ENCODE results near the gene WDFY4. TPM values are rescaled to one million over a fixed set of nuclear protein-coding genes. Genes with fewer than 3 reads are reported as not detected.

The WDFY4 gene
- total and polyA plus RNA-seq, 8 donors: 0.15 to 8.0 (median 2.7) TPM

- Histone ChIP-seq H3K4me1 (peaks cover 0 to 4% (median 0%) of the 10 kb centered on the region in 4 donors), H3K9me3 (no peaks in the 10 kb centered on the region), H3K4me3 (no peak overlapping the region), H3K36me3 (no peaks in the 10 kb centered on the region), H3K27me3 (no peaks in the 10 kb centered on the region), H3K27ac (no peak overlapping the region)
- TF ChIP-seq POLR2AphosphoS5 (IDR thresholded peaks at IDR 0.05) (no peak), CTCF (IDR thresholded peaks at IDR 0.05) (no peak), POLR2A (IDR thresholded peaks at IDR 0.05) (no peak), EP300 (IDR thresholded peaks at IDR 0.05) (no peak)
- WGBS, 5 donors: 79 to 93% (median 88%) methylated on average over 5 of the region's 5 CpGs
- DNase-seq: no peak
- intact Hi-C loops (cut with DNase I; ENCODE audit: low total_unique reads): loop anchor here (10.0 kb wide), 2 partner anchors 182 to 532 kb away; no protein-coding TSS in a partner anchor
Measured at GRCh38 chr10:48982584-48982983, 297.9 kb downstream of the WDFY4 start.

- H3K9me3 ChIP-seq: no peaks in the 10 kb centered on the region
- H3K4me3 ChIP-seq: no peak overlapping the region
- no peaks in the 10 kb centered on the region for H3K36me3 ChIP-seq
- H3K4me1 ChIP-seq: peaks cover 0 to 4% (median 0%) of the 10 kb centered on the region in 4 donors
- no peaks in the 10 kb centered on the region for H3K27me3 ChIP-seq
- DNase-seq: no peak
- no peak overlapping the region for H3K27ac ChIP-seq
- TF ChIP-seq POLR2AphosphoS5 (IDR thresholded peaks at IDR 0.05) (no peak), POLR2A (IDR thresholded peaks at IDR 0.05) (no peak), CTCF (IDR thresholded peaks at IDR 0.05) (no peak), EP300 (IDR thresholded peaks at IDR 0.05) (no peak)
- intact Hi-C loops (cut with DNase I; ENCODE audit: low total_unique reads): loop anchor here (10.0 kb wide), 2 partner anchors 181 to 531 kb away; no protein-coding TSS in a partner anchor
- 61 to 75% (median 72%) methylated on average over 5 of the region's 5 CpGs for WGBS, 5 donors
Measured at GRCh38 chr10:48983648-48984351, 299.1 kb downstream of the WDFY4 start.

- intact Hi-C loops (cut with DNase I; ENCODE audit: low total_unique reads): loop anchor here (10.0 kb wide), 2 partner anchors 179 to 529 kb away; no protein-coding TSS in a partner anchor
- TF ChIP-seq EP300 (IDR thresholded peaks at IDR 0.05) (no peak), POLR2A (IDR thresholded peaks at IDR 0.05) (no peak), CTCF (IDR thresholded peaks at IDR 0.05) (no peak), POLR2AphosphoS5 (IDR thresholded peaks at IDR 0.05) (no peak)
- no peak overlapping the region for H3K4me3 ChIP-seq
- WGBS, 5 donors: 88 to 94% (median 91%) methylated on average over 7 of the region's 7 CpGs
- H3K27ac ChIP-seq: no peak overlapping the region
- H3K36me3 ChIP-seq: no peaks in the 10 kb centered on the region
- H3K9me3 ChIP-seq: no peaks in the 10 kb centered on the region
- no peaks in the 10 kb centered on the region for H3K27me3 ChIP-seq
- DNase-seq: no peak
- peaks cover 0 to 4% (median 0%) of the 10 kb centered on the region in 4 donors for H3K4me1 ChIP-seq
Measured at GRCh38 chr10:48985621-48986158, 301.0 kb downstream of the WDFY4 start.

DNA sequence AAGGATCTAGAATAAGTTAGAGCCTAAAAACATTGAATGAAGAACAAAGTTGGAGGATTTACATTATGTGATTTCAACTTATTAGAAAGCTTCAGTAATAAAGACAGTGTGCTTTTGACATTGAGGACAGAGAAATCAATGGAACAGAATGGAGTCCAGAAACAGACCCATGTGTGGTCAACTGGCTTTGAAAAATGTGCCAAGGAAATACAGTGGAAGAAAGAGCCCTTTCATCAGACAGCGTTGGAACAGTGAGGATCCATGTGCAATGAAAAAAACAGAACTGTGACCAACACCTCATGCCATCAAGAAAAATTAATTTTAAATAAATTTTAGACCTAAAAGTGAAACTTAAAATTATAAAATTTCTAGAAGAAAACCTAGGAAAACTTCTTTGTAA lies 305.6 kb downstream of the WDFY4 start:
- no peak for TF ChIP-seq CTCF (IDR thresholded peaks at IDR 0.05)
- TF ChIP-seq POLR2AphosphoS5 (IDR thresholded peaks at IDR 0.05): no peak
- no peak for TF ChIP-seq EP300 (IDR thresholded peaks at IDR 0.05)
- TF ChIP-seq POLR2A (IDR thresholded peaks at IDR 0.05): no peak
- Histone ChIP-seq H3K36me3 (no peaks in the 10 kb centered on the region), H3K4me1 (no peaks in the 10 kb centered on the region), H3K27ac (no peak overlapping the region), H3K9me3 (no peaks in the 10 kb centered on the region), H3K4me3 (no peak overlapping the region), H3K27me3 (no peaks in the 10 kb centered on the region)
- 63 to 87% (median 81%) methylated on average over 1 of the region's 1 CpG for WGBS, 5 donors
- no peak for DNase-seq
- intact Hi-C loops (cut with DNase I; ENCODE audit: low total_unique reads): no loop called here
